Type B pancreatic cell (in vitro differentiated cells): ENCODE measurements around the gene PDE4B. TPM values are rescaled to one million over a fixed set of nuclear protein-coding genes. Genes with fewer than 3 reads are reported as not detected.

Source experiments
- DNase-seq: peaks from one replicate; pipeline ENCODE4 v3.0.0; 2021; ENCODE audit warnings: mixed read lengths; ENCODE audit not compliant: unreplicated experiment; ENCODE audit errors: extremely low spot score
- H3K27ac Mint-ChIP-seq: 2 replicates; pipeline ENCODE4 v1.8.0; 2021; ENCODE audit warnings: mild to moderate bottlenecking, mixed read lengths
- H3K27me3 Mint-ChIP-seq: 2 replicates; pipeline ENCODE4 v1.8.0; 2021; ENCODE audit warnings: mixed read lengths
- H3K36me3 Mint-ChIP-seq: 2 replicates; pipeline ENCODE4 v1.8.0; 2021; ENCODE audit warnings: mixed read lengths
- H3K4me1 Mint-ChIP-seq: one replicate; pipeline ENCODE4 v1.8.0; 2021; ENCODE audit warnings: mixed read lengths; ENCODE audit not compliant: unreplicated experiment
- H3K4me3 Mint-ChIP-seq: 2 replicates; pipeline ENCODE4 v1.8.0; 2021; ENCODE audit warnings: mild to moderate bottlenecking, mixed read lengths
- H3K9me3 Mint-ChIP-seq: 2 replicates; pipeline ENCODE4 v1.8.0; 2021; ENCODE audit warnings: mixed read lengths
- CTCF ChIP-seq: fragments of 200-600 bp; sonication (generic); conservative IDR thresholded peaks from 2 replicates; pipeline ENCODE4 v1.5.0; 2021; ENCODE audit warnings: antibody characterized with exemption, mild to moderate bottlenecking
- total RNA-seq: library from RNA; stranded (reverse); gene quantifications from 2 replicates; pipeline ENCODE4 v1.2.1, GENCODE V29; 2021; ENCODE audit warnings: low replicate concordance

Gene PDE4B
- total RNA-seq, 1 donor from 2014 or later: 4.7 TPM

- Mint-ChIP-seq H3K36me3 (no peaks in the 10 kb centered on the region), H3K27me3 (no peaks in the 10 kb centered on the region), H3K27ac (no peak overlapping the region), H3K9me3 (no peaks in the 10 kb centered on the region), H3K4me1 (peaks cover 4% of the 10 kb centered on the region), H3K4me3 (no peak overlapping the region)
- no peak for DNase-seq
- no peak for TF ChIP-seq CTCF
These were observed 504.3 kb downstream of the PDE4B start for GRCh38 chr1:66296951-66297350.

GRCh38 chr1:66298464-66298863 is 505.8 kb downstream of the PDE4B start:
- no peak for DNase-seq
- Mint-ChIP-seq H3K27me3 (no peaks in the 10 kb centered on the region), H3K4me1 (peaks cover 4% of the 10 kb centered on the region), H3K36me3 (no peaks in the 10 kb centered on the region), H3K9me3 (no peaks in the 10 kb centered on the region), H3K4me3 (no peak overlapping the region), H3K27ac (no peak overlapping the region)
- TF ChIP-seq CTCF: no peak

GRCh38 chr1:66300280-66300971 is 507.7 kb downstream of the PDE4B start:
- Mint-ChIP-seq H3K36me3 (no peaks in the 10 kb centered on the region), H3K9me3 (no peaks in the 10 kb centered on the region), H3K27ac (no peak overlapping the region), H3K4me1 (no peaks in the 10 kb centered on the region), H3K4me3 (no peak overlapping the region), H3K27me3 (no peaks in the 10 kb centered on the region)
- DNase-seq: no peak
- no peak for TF ChIP-seq CTCF

GRCh38 chr1:66300972-66301451 is 508.3 kb downstream of the PDE4B start:
- Mint-ChIP-seq H3K4me3 (no peak overlapping the region), H3K9me3 (no peaks in the 10 kb centered on the region), H3K27me3 (no peaks in the 10 kb centered on the region), H3K4me1 (no peaks in the 10 kb centered on the region), H3K36me3 (no peaks in the 10 kb centered on the region), H3K27ac (no peak overlapping the region)
- no peak for DNase-seq
- TF ChIP-seq CTCF: no peak

- no peaks in the 10 kb centered on the region for H3K27me3 Mint-ChIP-seq
- no peak overlapping the region for H3K27ac Mint-ChIP-seq
- no peak for DNase-seq
- H3K9me3 Mint-ChIP-seq: no peaks in the 10 kb centered on the region
- TF ChIP-seq CTCF: no peak
- H3K4me1 Mint-ChIP-seq: no peaks in the 10 kb centered on the region
- H3K4me3 Mint-ChIP-seq: no peak overlapping the region
- no peaks in the 10 kb centered on the region for H3K36me3 Mint-ChIP-seq
These were observed 509.6 kb downstream of the PDE4B start for GRCh38 chr1:66302184-66302742.
